Neutrophil (primary cell): Measurements from ENCODE around the gene SMAD1.

ENCODE experiments used
- H3K27ac ChIP-seq: fragments of 200-600 bp; sonication (generic); 2 replicates; pipeline ENCODE4 v1.5.1; 2016; ENCODE audit warnings: mild to moderate bottlenecking, moderate library complexity
- H3K27me3 ChIP-seq: fragments of 200-600 bp; sonication (generic); 2 replicates; pipeline ENCODE4 v1.6.0; 2016; ENCODE audit warnings: mild to moderate bottlenecking
- H3K36me3 ChIP-seq: fragments of 200-600 bp; sonication (generic); 2 replicates; pipeline ENCODE4 v1.5.1; 2017
- H3K4me1 ChIP-seq, 2 experiments: fragments of 200-600 bp in 1 of 2; sonication (generic) in 1 of 2; 1 replicate in 1 of 2; 2 replicates in 1 of 2; pipeline versions ENCODE4 v1.5.1 to v1.6.1; 2013 to 2016; ENCODE audit warnings: low read depth in 1 of 2, low read length in 1 of 2, mild to moderate bottlenecking in 1 of 2, moderate library complexity in 1 of 2; ENCODE audit not compliant: control insufficient read depth in 1 of 2, insufficient read depth in 1 of 2
- H3K4me3 ChIP-seq, 2 experiments: fragments of 200-600 bp in 1 of 2; sonication (generic) in 1 of 2; 1 replicate in 1 of 2; 2 replicates in 1 of 2; pipeline ENCODE4 v1.5.1; 2013 to 2016; ENCODE audit warnings: low read depth in 1 of 2, low read length in 1 of 2, mild to moderate bottlenecking in 1 of 2, moderate library complexity in 1 of 2
- H3K9me3 ChIP-seq: fragments of 200-600 bp; sonication (generic); 2 replicates; pipeline ENCODE4 v1.5.1; 2016
- TF ChIP-seq, protein P1 (sequence below): fragments of 200-600 bp; sonication (generic); IDR thresholded peaks from 2 replicates; pipeline ENCODE4 v1.5.1; 2016; ENCODE audit warnings: antibody characterized with exemption

SMAD1 gene

GRCh38 chr4:145536044-145536443 is 54.4 kb downstream of the SMAD1 start:
- Histone ChIP-seq H3K36me3 (no peaks in the 10 kb centered on the region), H3K27me3 (no peaks in the 10 kb centered on the region), H3K27ac (no peak overlapping the region), H3K4me1 (no peaks in the 10 kb centered on the region), H3K9me3 (no peaks in the 10 kb centered on the region), H3K4me3 (no peak overlapping the region)
- TF ChIP-seq, protein P1, sequence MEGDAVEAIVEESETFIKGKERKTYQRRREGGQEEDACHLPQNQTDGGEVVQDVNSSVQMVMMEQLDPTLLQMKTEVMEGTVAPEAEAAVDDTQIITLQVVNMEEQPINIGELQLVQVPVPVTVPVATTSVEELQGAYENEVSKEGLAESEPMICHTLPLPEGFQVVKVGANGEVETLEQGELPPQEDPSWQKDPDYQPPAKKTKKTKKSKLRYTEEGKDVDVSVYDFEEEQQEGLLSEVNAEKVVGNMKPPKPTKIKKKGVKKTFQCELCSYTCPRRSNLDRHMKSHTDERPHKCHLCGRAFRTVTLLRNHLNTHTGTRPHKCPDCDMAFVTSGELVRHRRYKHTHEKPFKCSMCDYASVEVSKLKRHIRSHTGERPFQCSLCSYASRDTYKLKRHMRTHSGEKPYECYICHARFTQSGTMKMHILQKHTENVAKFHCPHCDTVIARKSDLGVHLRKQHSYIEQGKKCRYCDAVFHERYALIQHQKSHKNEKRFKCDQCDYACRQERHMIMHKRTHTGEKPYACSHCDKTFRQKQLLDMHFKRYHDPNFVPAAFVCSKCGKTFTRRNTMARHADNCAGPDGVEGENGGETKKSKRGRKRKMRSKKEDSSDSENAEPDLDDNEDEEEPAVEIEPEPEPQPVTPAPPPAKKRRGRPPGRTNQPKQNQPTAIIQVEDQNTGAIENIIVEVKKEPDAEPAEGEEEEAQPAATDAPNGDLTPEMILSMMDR, result no peak

DNA sequence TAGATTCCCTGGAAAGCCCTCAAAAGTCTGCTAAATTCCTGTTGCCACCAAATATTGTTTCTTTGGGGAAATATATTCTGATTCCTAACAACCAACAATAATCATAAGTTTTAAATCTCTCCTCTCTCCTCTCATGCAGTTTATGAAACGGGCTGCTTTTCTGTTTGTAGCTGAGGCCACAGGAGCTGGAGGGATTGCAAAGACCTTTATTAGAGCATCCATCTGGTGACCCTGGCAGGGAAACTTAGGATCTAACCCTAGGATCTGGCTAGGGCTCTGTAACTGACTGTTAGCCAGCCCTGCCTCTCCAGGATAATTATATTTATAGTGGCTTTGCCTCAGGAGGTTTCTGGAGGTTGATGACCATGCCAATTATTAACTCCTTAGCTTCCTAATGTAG is 56.9 kb downstream of the SMAD1 start:
- no peaks in the 10 kb centered on the region for H3K27me3 ChIP-seq
- H3K27ac ChIP-seq, result no peak overlapping the region
- no peak overlapping the region for H3K4me3 ChIP-seq
- no peaks in the 10 kb centered on the region for H3K36me3 ChIP-seq
- no peaks in the 10 kb centered on the region for H3K4me1 ChIP-seq
- TF ChIP-seq, protein P1, result no peak
- no peaks in the 10 kb centered on the region for H3K9me3 ChIP-seq

DNA sequence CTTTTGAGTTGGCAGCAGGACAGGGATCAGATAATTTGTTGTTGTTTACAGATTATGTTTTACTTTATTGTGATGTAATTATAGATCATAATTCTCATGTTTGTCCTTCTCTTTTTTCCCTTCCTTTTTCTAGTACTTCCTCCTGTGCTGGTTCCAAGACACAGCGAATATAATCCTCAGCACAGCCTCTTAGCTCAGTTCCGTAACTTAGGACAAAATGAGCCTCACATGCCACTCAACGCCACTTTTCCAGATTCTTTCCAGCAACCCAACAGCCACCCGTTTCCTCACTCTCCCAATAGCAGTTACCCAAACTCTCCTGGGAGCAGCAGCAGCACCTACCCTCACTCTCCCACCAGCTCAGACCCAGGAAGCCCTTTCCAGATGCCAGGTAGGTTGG is 58.0 kb downstream of the SMAD1 start:
- no peaks in the 10 kb centered on the region for H3K36me3 ChIP-seq
- no peaks in the 10 kb centered on the region for H3K9me3 ChIP-seq
- H3K27me3 ChIP-seq, result no peaks in the 10 kb centered on the region
- TF ChIP-seq, protein P1, result no peak
- no peak overlapping the region for H3K27ac ChIP-seq
- H3K4me1 ChIP-seq, result no peaks in the 10 kb centered on the region
- no peak overlapping the region for H3K4me3 ChIP-seq

DNA sequence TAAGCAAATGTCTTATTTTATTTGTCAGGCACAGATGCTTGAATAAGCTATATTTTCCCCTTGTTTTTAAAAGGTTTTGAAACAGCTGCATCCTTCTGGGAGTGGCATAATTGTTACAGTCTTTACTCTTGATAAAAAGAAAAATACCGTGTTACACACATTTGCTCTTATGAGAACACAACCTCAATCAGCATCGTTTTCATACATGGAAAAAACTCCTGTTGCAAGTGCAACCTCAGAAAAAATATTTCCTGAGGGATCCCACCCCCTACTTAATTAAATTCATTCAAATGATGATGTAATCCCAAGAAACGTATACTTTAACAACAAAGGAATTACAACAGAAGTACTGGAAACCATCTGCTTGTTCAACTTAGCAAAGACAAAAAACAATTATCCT is 58.6 kb downstream of the SMAD1 start:
- no peaks in the 10 kb centered on the region for H3K36me3 ChIP-seq
- TF ChIP-seq, protein P1, result no peak
- no peak overlapping the region for H3K4me3 ChIP-seq

GRCh38 chr4:145541346-145541745 is 59.7 kb downstream of the SMAD1 start:
- Histone ChIP-seq H3K4me3 (no peak overlapping the region), H3K27ac (no peak overlapping the region), H3K9me3 (no peaks in the 10 kb centered on the region), H3K4me1 (no peaks in the 10 kb centered on the region), H3K27me3 (no peaks in the 10 kb centered on the region), H3K36me3 (no peaks in the 10 kb centered on the region)
- TF ChIP-seq, protein P1, result no peak

More for the DNA sequence above, 58.6 kb downstream of the SMAD1 start:
- Histone ChIP-seq H3K27ac (no peak overlapping the region), H3K9me3 (no peaks in the 10 kb centered on the region), H3K4me1 (no peaks in the 10 kb centered on the region), H3K27me3 (no peaks in the 10 kb centered on the region)

- Histone ChIP-seq H3K4me3 (no peak overlapping the region), H3K9me3 (no peaks in the 10 kb centered on the region), H3K36me3 (no peaks in the 10 kb centered on the region), H3K27ac (no peak overlapping the region), H3K27me3 (no peaks in the 10 kb centered on the region), H3K4me1 (no peaks in the 10 kb centered on the region)
- TF ChIP-seq, protein P1, result no peak
These were observed 63.4 kb downstream of the SMAD1 start for GRCh38 chr4:145545031-145545430.
